Uterus (tissue), 4 donors: ENCODE data around the gene EEF1AKMT4. TPM values are rescaled to one million over a fixed set of nuclear protein-coding genes. Genes with fewer than 3 reads are reported as not detected.

ENCODE experiments used
- DNase-seq, 2 donors: peaks; one replicate each; pipeline ENCODE4 v3.0.0-alpha.2; 2019 to 2020
- H3K27ac ChIP-seq, 2 donors: fragments of 200-600 bp; sonication (generic); 1 replicate in 1 of 2; 2 replicates in 1 of 2; pipeline ENCODE4 v1.5.1; 2016 to 2018
- H3K27me3 ChIP-seq, 2 donors: fragments of 200-600 bp; sonication (generic); one replicate each; pipeline ENCODE4 v1.5.1; 2018 to 2019; ENCODE audit warnings: control low read depth in 1 of 2
- H3K36me3 ChIP-seq, 2 donors: fragments of 200-600 bp; sonication (generic); one replicate each; pipeline ENCODE4 v1.5.1; 2019; ENCODE audit warnings: control low read depth in 1 of 2
- H3K4me1 ChIP-seq, 2 donors: fragments of 200-600 bp; sonication (generic); one replicate each; pipeline ENCODE4 v1.5.1; 2018 to 2019; ENCODE audit warnings: control low read depth in 1 of 2
- H3K4me3 ChIP-seq, 2 donors: fragments of 200-600 bp; sonication (generic); 1 replicate in 1 of 2; 2 replicates in 1 of 2; pipeline ENCODE4 v1.5.1; 2018 to 2019; ENCODE audit warnings: mild to moderate bottlenecking in 1 of 2
- H3K9me3 ChIP-seq, 2 donors: fragments of 200-600 bp; sonication (generic); one replicate each; pipeline ENCODE4 v1.5.1; 2019; ENCODE audit warnings: control low read depth in 1 of 2
- CTCF ChIP-seq, 4 experiments: fragments of 200-600 bp in 2 of 4; fragments of 450-650 bp in 2 of 4; sonication (generic) in 2 of 4; IDR thresholded peaks; one replicate each; pipeline ENCODE4 v1.5.1; 2016 to 2019; ENCODE audit warnings: antibody characterized with exemption in 4 of 4, mild to moderate bottlenecking in 2 of 4, moderate library complexity in 1 of 4
- POLR2A ChIP-seq, 2 donors: fragments of 450-650 bp; IDR thresholded peaks; one replicate each; pipeline ENCODE4 v1.6.1; 2016; ENCODE audit warnings: antibody characterized with exemption in 2 of 2, mild to moderate bottlenecking in 1 of 2, moderate library complexity in 1 of 2
- intact Hi-C: fragments of 100-400 bp; cut with DNase I; formaldehyde crosslinking; loops from one replicate; pipeline ENCODE4 v1.15.1; 2023; ENCODE audit warnings: low total_unique reads
- total RNA-seq, 4 donors: library from RNA; depleted of rRNA in 3 of 4; stranded (reverse); fragments of >200 nt in 3 of 4; gene quantifications; one replicate each; pipeline versions ENCODE4 v1.1.0 to v1.2.4, GENCODE V29; 2014 to 2023
- donor health status: DM: yes; HTN: yes; CAD: no.

The EEF1AKMT4 gene
- total RNA-seq, 4 donors from 2014 or later = 0.51 to 4.7 (median 2.2) TPM

GRCh38 chr3:184290331-184290730, 40.9 kb downstream of the EEF1AKMT4 start:
- no peak for DNase-seq
- Histone ChIP-seq H3K36me3 (no peaks in the 10 kb centered on the region), H3K27me3 (peaks cover 0 to 4% of the 10 kb centered on the region in 2 donors), H3K9me3 (no peaks in the 10 kb centered on the region), H3K4me1 (no peaks in the 10 kb centered on the region), H3K4me3 (no peak overlapping the region), H3K27ac (no peak overlapping the region)
- no peak for TF ChIP-seq CTCF (IDR thresholded peaks at IDR 0.05)
- no peak for TF ChIP-seq POLR2A (IDR thresholded peaks at IDR 0.05)
- intact Hi-C loops = loop anchor here (1.0 kb wide), 1 partner anchor 27 kb away; no protein-coding TSS in a partner anchor

GRCh38 chr3:184291044-184291737, 41.7 kb downstream of the EEF1AKMT4 start:
- H3K9me3 ChIP-seq = no peaks in the 10 kb centered on the region
- no peak for DNase-seq
- peaks cover 0 to 4% of the 10 kb centered on the region in 2 donors for H3K27me3 ChIP-seq
- intact Hi-C loops = no loop called here
- H3K27ac ChIP-seq = no peak overlapping the region
- H3K4me1 ChIP-seq = no peaks in the 10 kb centered on the region
- no peaks in the 10 kb centered on the region for H3K36me3 ChIP-seq
- TF ChIP-seq POLR2A (IDR thresholded peaks at IDR 0.05) = no peak
- TF ChIP-seq CTCF (IDR thresholded peaks at IDR 0.05) = no peak
- no peak overlapping the region for H3K4me3 ChIP-seq

- no peak overlapping the region for H3K27ac ChIP-seq
Measured at GRCh38 chr3:184291738-184292445, 42.4 kb downstream of the EEF1AKMT4 start.

GRCh38 chr3:184295771-184296170, 46.3 kb downstream of the EEF1AKMT4 start:
- intact Hi-C loops = no loop called here
- Histone ChIP-seq H3K36me3 (no peaks in the 10 kb centered on the region), H3K4me1 (peaks cover 0 to 5% of the 10 kb centered on the region in 2 donors), H3K27me3 (no peaks in the 10 kb centered on the region), H3K4me3 (no peak overlapping the region), H3K9me3 (no peaks in the 10 kb centered on the region), H3K27ac (no peak overlapping the region)
- DNase-seq = no peak
- TF ChIP-seq CTCF (IDR thresholded peaks at IDR 0.05) (no peak), POLR2A (IDR thresholded peaks at IDR 0.05) (no peak)

More at GRCh38 chr3:184291738-184292445, 42.4 kb downstream of the EEF1AKMT4 start:
- no peaks in the 10 kb centered on the region for H3K4me1 ChIP-seq
- no peak for DNase-seq
- H3K9me3 ChIP-seq = no peaks in the 10 kb centered on the region
- H3K4me3 ChIP-seq = no peak overlapping the region
- intact Hi-C loops = no loop called here
- TF ChIP-seq POLR2A (IDR thresholded peaks at IDR 0.05) = no peak
- no peak for TF ChIP-seq CTCF (IDR thresholded peaks at IDR 0.05)
- H3K36me3 ChIP-seq = no peaks in the 10 kb centered on the region
- H3K27me3 ChIP-seq = peaks cover 0 to 4% of the 10 kb centered on the region in 2 donors

- no peak for DNase-seq
- Histone ChIP-seq H3K4me3 (no peak overlapping the region), H3K27me3 (no peaks in the 10 kb centered on the region), H3K9me3 (no peaks in the 10 kb centered on the region), H3K36me3 (no peaks in the 10 kb centered on the region), H3K27ac (no peak overlapping the region), H3K4me1 (peaks cover 0 to 5% of the 10 kb centered on the region in 2 donors)
- TF ChIP-seq POLR2A (IDR thresholded peaks at IDR 0.05) (no peak), CTCF (IDR thresholded peaks at IDR 0.05) (no peak)
- intact Hi-C loops = no loop called here
Measured at GRCh38 chr3:184296616-184297015, 47.1 kb downstream of the EEF1AKMT4 start.
